ENCODE results near the gene CLDN6. TPM values are rescaled to one million over a fixed set of nuclear protein-coding genes. Genes with fewer than 3 reads are reported as not detected.

The CLDN6 gene
- total and polyA plus RNA-seq, 2 of the 13 experiments (the other 11 are each of a cell fraction or from before 2014, with no cell fraction given): 5.9 to 7.6 TPM

- TF ChIP-seq ZNF564 (CRISPR knock-in tag; IDR thresholded peaks at IDR 0.05): peak; percentile 94
- peak; percentile 78 for TF ChIP-seq IRF2 (CRISPR knock-in tag; IDR thresholded peaks at IDR 0.05)
- TF ChIP-seq ZNF703 (CRISPR knock-in tag; IDR thresholded peaks at IDR 0.05; ENCODE audit: borderline replicate concordance): peak; percentile 74; the same call in 1 of the 2 replicates
- TF ChIP-seq HMG20B (CRISPR knock-in tag; conservative IDR thresholded peaks at IDR 0.05): peak; percentile 76
- peak; percentile 87 for TF ChIP-seq ZIK1 (CRISPR knock-in tag; IDR thresholded peaks at IDR 0.05; ENCODE audit: borderline replicate concordance, low read depth)
- TF ChIP-seq NFYC (CRISPR knock-in tag; IDR thresholded peaks at IDR 0.05): peak; percentile 67
- TF ChIP-seq UBTF (CRISPR knock-in tag; IDR thresholded peaks at IDR 0.05): peak; percentile 92
- peak; percentile 97 for TF ChIP-seq KLF6 (CRISPR knock-in tag; IDR thresholded peaks at IDR 0.05)
- TF ChIP-seq, protein P1, sequence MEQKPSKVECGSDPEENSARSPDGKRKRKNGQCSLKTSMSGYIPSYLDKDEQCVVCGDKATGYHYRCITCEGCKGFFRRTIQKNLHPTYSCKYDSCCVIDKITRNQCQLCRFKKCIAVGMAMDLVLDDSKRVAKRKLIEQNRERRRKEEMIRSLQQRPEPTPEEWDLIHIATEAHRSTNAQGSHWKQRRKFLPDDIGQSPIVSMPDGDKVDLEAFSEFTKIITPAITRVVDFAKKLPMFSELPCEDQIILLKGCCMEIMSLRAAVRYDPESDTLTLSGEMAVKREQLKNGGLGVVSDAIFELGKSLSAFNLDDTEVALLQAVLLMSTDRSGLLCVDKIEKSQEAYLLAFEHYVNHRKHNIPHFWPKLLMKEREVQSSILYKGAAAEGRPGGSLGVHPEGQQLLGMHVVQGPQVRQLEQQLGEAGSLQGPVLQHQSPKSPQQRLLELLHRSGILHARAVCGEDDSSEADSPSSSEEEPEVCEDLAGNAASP (CRISPR knock-in tag; IDR thresholded peaks at IDR 0.05; ENCODE audit: borderline replicate concordance): peak; percentile 76
- TF ChIP-seq, protein P2, sequence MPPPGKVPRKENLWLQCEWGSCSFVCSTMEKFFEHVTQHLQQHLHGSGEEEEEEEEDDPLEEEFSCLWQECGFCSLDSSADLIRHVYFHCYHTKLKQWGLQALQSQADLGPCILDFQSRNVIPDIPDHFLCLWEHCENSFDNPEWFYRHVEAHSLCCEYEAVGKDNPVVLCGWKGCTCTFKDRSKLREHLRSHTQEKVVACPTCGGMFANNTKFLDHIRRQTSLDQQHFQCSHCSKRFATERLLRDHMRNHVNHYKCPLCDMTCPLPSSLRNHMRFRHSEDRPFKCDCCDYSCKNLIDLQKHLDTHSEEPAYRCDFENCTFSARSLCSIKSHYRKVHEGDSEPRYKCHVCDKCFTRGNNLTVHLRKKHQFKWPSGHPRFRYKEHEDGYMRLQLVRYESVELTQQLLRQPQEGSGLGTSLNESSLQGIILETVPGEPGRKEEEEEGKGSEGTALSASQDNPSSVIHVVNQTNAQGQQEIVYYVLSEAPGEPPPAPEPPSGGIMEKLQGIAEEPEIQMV (CRISPR knock-in tag; IDR thresholded peaks at IDR 0.05; ENCODE audit: low read depth): peak; percentile 85
- peak; percentile 82; the same call in 1 of the 2 replicates for TF ChIP-seq CBX5 (CRISPR knock-in tag; IDR thresholded peaks at IDR 0.05; ENCODE audit: borderline replicate concordance)
- no peak for TF ChIP-seq MAFF (IDR thresholded peaks at IDR 0.05; ENCODE audit: low read depth, low read length)
- no peak for TF ChIP-seq FIP1L1 (IDR thresholded peaks at IDR 0.05; ENCODE audit: borderline replicate concordance, insufficient read depth, low read depth, low read length)
- TF ChIP-seq, protein P3, sequence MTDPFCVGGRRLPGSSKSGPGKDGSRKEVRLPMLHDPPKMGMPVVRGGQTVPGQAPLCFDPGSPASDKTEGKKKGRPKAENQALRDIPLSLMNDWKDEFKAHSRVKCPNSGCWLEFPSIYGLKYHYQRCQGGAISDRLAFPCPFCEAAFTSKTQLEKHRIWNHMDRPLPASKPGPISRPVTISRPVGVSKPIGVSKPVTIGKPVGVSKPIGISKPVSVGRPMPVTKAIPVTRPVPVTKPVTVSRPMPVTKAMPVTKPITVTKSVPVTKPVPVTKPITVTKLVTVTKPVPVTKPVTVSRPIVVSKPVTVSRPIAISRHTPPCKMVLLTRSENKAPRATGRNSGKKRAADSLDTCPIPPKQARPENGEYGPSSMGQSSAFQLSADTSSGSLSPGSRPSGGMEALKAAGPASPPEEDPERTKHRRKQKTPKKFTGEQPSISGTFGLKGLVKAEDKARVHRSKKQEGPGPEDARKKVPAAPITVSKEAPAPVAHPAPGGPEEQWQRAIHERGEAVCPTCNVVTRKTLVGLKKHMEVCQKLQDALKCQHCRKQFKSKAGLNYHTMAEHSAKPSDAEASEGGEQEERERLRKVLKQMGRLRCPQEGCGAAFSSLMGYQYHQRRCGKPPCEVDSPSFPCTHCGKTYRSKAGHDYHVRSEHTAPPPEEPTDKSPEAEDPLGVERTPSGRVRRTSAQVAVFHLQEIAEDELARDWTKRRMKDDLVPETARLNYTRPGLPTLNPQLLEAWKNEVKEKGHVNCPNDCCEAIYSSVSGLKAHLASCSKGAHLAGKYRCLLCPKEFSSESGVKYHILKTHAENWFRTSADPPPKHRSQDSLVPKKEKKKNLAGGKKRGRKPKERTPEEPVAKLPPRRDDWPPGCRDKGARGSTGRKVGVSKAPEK (CRISPR knock-in tag; IDR thresholded peaks at IDR 0.05; ENCODE audit: borderline replicate concordance): 0 out of 2 replicates have a peak, but pooled peaks have one; percentile 58
- TF ChIP-seq GABPA (IDR thresholded peaks at IDR 0.05; ENCODE audit: low read depth, low read length): peak; percentile 66
- peak; percentile 86 for TF ChIP-seq GABPA (CRISPR knock-in tag; IDR thresholded peaks at IDR 0.05; ENCODE audit: low read depth)
- TF ChIP-seq ATF1 (CRISPR knock-in tag; IDR thresholded peaks at IDR 0.05): no peak
- TF ChIP-seq ZNF674 (CRISPR knock-in tag; IDR thresholded peaks at IDR 0.05; ENCODE audit: low read depth): peak; percentile 86; the same call in 1 of the 2 replicates
These were observed 49.0 kb downstream of the CLDN6 start, which contains the start of gene PAQR4 (continued) for GRCh38 chr16:2968738-2969544.
